Measurements from ENCODE around the gene ZSWIM6.

Gene ZSWIM6

GRCh38 chr5:61330341-61330844, 1.7 kb upstream of the ZSWIM6 start:
- Histone ChIP-seq H3K4me3 (replicated peaks; ENCODE audit: low read depth, low read length) (peak overlapping the region; percentile 77), H3K27me3 (replicated peaks; ENCODE audit: control insufficient read depth, insufficient read depth, low read length) (no peaks in the 10 kb centered on the region; the same call in none of the 2 replicates), H3K36me3 (ENCODE audit: control insufficient read depth, insufficient read depth, low read length) (no peaks in the 10 kb centered on the region)
- no peak for DNase-seq (ENCODE audit: extremely low read depth, insufficient read length)
- TF ChIP-seq CTCF (IDR thresholded peaks at IDR 0.05; ENCODE audit: insufficient read depth, low read length, poor library complexity, severe bottlenecking) = no peak

GRCh38 chr5:61330845-61331406, 1.1 kb upstream of the ZSWIM6 start:
- Histone ChIP-seq H3K27me3 (replicated peaks; ENCODE audit: control insufficient read depth, insufficient read depth, low read length) (no peaks in the 10 kb centered on the region; the same call in none of the 2 replicates), H3K36me3 (ENCODE audit: control insufficient read depth, insufficient read depth, low read length) (no peaks in the 10 kb centered on the region), H3K4me3 (replicated peaks; ENCODE audit: low read depth, low read length) (peak overlapping the region; percentile 77)
- DNase-seq (ENCODE audit: extremely low read depth, insufficient read length) = peak; percentile 87
- no peak for TF ChIP-seq CTCF (IDR thresholded peaks at IDR 0.05; ENCODE audit: insufficient read depth, low read length, poor library complexity, severe bottlenecking)

- Histone ChIP-seq H3K4me3 (replicated peaks; ENCODE audit: low read depth, low read length) (peak overlapping the region; percentile 67), H3K27me3 (replicated peaks; ENCODE audit: control insufficient read depth, insufficient read depth, low read length) (no peaks in the 10 kb centered on the region; the same call in none of the 2 replicates), H3K36me3 (ENCODE audit: control insufficient read depth, insufficient read depth, low read length) (no peaks in the 10 kb centered on the region)
- TF ChIP-seq CTCF (IDR thresholded peaks at IDR 0.05; ENCODE audit: insufficient read depth, low read length, poor library complexity, severe bottlenecking) = no peak
- no peak for DNase-seq (ENCODE audit: extremely low read depth, insufficient read length)
Observed at GRCh38 chr5:61332358-61332749, 296 bp downstream of the ZSWIM6 start.

GRCh38 chr5:61332851-61333320, 828 bp downstream of the ZSWIM6 start:
- no peak for TF ChIP-seq CTCF (IDR thresholded peaks at IDR 0.05; ENCODE audit: insufficient read depth, low read length, poor library complexity, severe bottlenecking)
- no peaks in the 10 kb centered on the region; the same call in none of the 2 replicates for H3K27me3 ChIP-seq (replicated peaks; ENCODE audit: control insufficient read depth, insufficient read depth, low read length)
- H3K4me3 ChIP-seq (replicated peaks; ENCODE audit: low read depth, low read length) = peak overlapping the region; percentile 66
- no peaks in the 10 kb centered on the region for H3K36me3 ChIP-seq (ENCODE audit: control insufficient read depth, insufficient read depth, low read length)
- peak; percentile 50 for DNase-seq (ENCODE audit: extremely low read depth, insufficient read length)

GRCh38 chr5:61333321-61333953, 1.4 kb downstream of the ZSWIM6 start:
- Histone ChIP-seq H3K36me3 (ENCODE audit: control insufficient read depth, insufficient read depth, low read length) (no peaks in the 10 kb centered on the region), H3K27me3 (replicated peaks; ENCODE audit: control insufficient read depth, insufficient read depth, low read length) (no peaks in the 10 kb centered on the region; the same call in none of the 2 replicates), H3K4me3 (replicated peaks; ENCODE audit: low read depth, low read length) (peak overlapping the region; percentile 66)
- no peak for TF ChIP-seq CTCF (IDR thresholded peaks at IDR 0.05; ENCODE audit: insufficient read depth, low read length, poor library complexity, severe bottlenecking)
- peak; percentile 54 for DNase-seq (ENCODE audit: extremely low read depth, insufficient read length)
